ENCODE data around the gene RHBG. TPM values are rescaled to one million over a fixed set of nuclear protein-coding genes. Genes with fewer than 3 reads are reported as not detected.

RHBG gene
- total and polyA plus RNA-seq, 4 donors = 0.25 to 6.4 (median 2.3) TPM

GRCh38 chr1:156419854-156420204 is 50.8 kb downstream of the RHBG start:
- WGBS = 45% methylated on average over 5 of the region's 5 CpGs
- no peaks in the 10 kb centered on the region for H3K9me3 ChIP-seq (ENCODE audit: control insufficient read depth in 4 of 4, low read length in 3 of 4)
- no peak for DNase-seq (ENCODE audit: low spot score)
- H3K9ac ChIP-seq (ENCODE audit: low read depth in 1 of 2, low read length in 2 of 2) = no peak overlapping the region
- peaks cover 0 to 20% (median 9%) of the 10 kb centered on the region in 4 donors for H3K27me3 ChIP-seq (ENCODE audit: control insufficient read depth in 4 of 4, insufficient read depth in 4 of 4, low read length in 3 of 4)
- peaks cover 7 to 17% (median 14%) of the 10 kb centered on the region in 4 donors for H3K4me1 ChIP-seq (ENCODE audit: control insufficient read depth in 4 of 4, insufficient read depth in 4 of 4, low read length in 3 of 4)
- H3K36me3 ChIP-seq (ENCODE audit: control insufficient read depth in 4 of 4, insufficient read depth in 3 of 4, low read depth in 1 of 4, low read length in 3 of 4) = no peaks in the 10 kb centered on the region
- TF ChIP-seq ZBTB33 (IDR thresholded peaks at IDR 0.05) (no peak), GABPA (IDR thresholded peaks at IDR 0.05 in 1 of 2, conservative IDR thresholded peaks at IDR 0.05 in 1 of 2) (no peak)
- H3K4me3 ChIP-seq (ENCODE audit: low read depth in 1 of 3, low read length in 3 of 3) = peak overlapping the region in 1 of 3 donors; percentile 33
- H3K27ac ChIP-seq (ENCODE audit: low read depth in 1 of 2, low read length in 2 of 2) = no peak overlapping the region

GRCh38 chr1:156420205-156421061 is 51.4 kb downstream of the RHBG start:
- Histone ChIP-seq H3K27ac (ENCODE audit: low read depth in 1 of 2, low read length in 2 of 2) (no peak overlapping the region), H3K36me3 (ENCODE audit: control insufficient read depth in 4 of 4, insufficient read depth in 3 of 4, low read depth in 1 of 4, low read length in 3 of 4) (no peaks in the 10 kb centered on the region), H3K4me1 (ENCODE audit: control insufficient read depth in 4 of 4, insufficient read depth in 4 of 4, low read length in 3 of 4) (peaks cover 7 to 17% (median 14%) of the 10 kb centered on the region in 4 donors), H3K9ac (ENCODE audit: low read depth in 1 of 2, low read length in 2 of 2) (no peak overlapping the region), H3K9me3 (ENCODE audit: control insufficient read depth in 4 of 4, low read length in 3 of 4) (no peaks in the 10 kb centered on the region), H3K4me3 (ENCODE audit: low read depth in 1 of 3, low read length in 3 of 3) (peak overlapping the region in 1 of 3 donors; percentile 33), H3K27me3 (ENCODE audit: control insufficient read depth in 4 of 4, insufficient read depth in 4 of 4, low read length in 3 of 4) (peaks cover 0 to 21% (median 9%) of the 10 kb centered on the region in 4 donors)
- 9% methylated on average over 69 of the region's 69 CpGs for WGBS
- TF ChIP-seq CTCF (IDR thresholded peaks at IDR 0.05; ENCODE audit: low read depth, low read length, missing input control) (no peak), HNF4G (IDR thresholded peaks at IDR 0.05) (no peak), TAF1 (conservative IDR thresholded peaks at IDR 0.05) (no peak), JUND (IDR thresholded peaks at IDR 0.05) (no peak), ATF3 (IDR thresholded peaks at IDR 0.05) (no peak), RAD21 (IDR thresholded peaks at IDR 0.05) (no peak), FOXA2 (IDR thresholded peaks at IDR 0.05) (no peak), GABPA (IDR thresholded peaks at IDR 0.05 in 1 of 2, conservative IDR thresholded peaks at IDR 0.05 in 1 of 2) (no peak), EGR1 (IDR thresholded peaks at IDR 0.05; ENCODE audit: low read depth in 2 of 2) (no peak), RXRA (IDR thresholded peaks at IDR 0.05) (no peak), YY1 (IDR thresholded peaks at IDR 0.05) (no peak), HNF4A (conservative IDR thresholded peaks at IDR 0.05) (no peak), ZBTB33 (IDR thresholded peaks at IDR 0.05) (no peak), NR2F2 (IDR thresholded peaks at IDR 0.05) (no peak), FOXA1 (IDR thresholded peaks at IDR 0.05) (no peak), MAX (IDR thresholded peaks at IDR 0.05) (no peak), REST (IDR thresholded peaks at IDR 0.05) (no peak), SP1 (IDR thresholded peaks at IDR 0.05) (no peak)
- DNase-seq (ENCODE audit: low spot score) = no peak
